Thyroid gland (tissue), 4 donors: ENCODE measurements around the gene COL5A2.

Source experiments
- CTCF ChIP-seq, 6 experiments: fragments of 200-600 bp in 3 of 6; fragments of 450-650 bp in 3 of 6; sonication (generic) in 3 of 6; IDR thresholded peaks; one replicate each; pipeline ENCODE4 v1.5.1; 2016 to 2019; ENCODE audit warnings: antibody characterized with exemption in 6 of 6, mild to moderate bottlenecking in 2 of 6, inconsistent platforms in 1 of 6, moderate library complexity in 1 of 6
- POLR2A ChIP-seq, 2 donors: fragments of 450-650 bp; IDR thresholded peaks; one replicate each; pipeline ENCODE4 v1.6.1; 2017; ENCODE audit warnings: antibody characterized with exemption in 2 of 2, mild to moderate bottlenecking in 2 of 2, moderate library complexity in 1 of 2

- TF ChIP-seq POLR2A (IDR thresholded peaks at IDR 0.05) = no peak
- TF ChIP-seq CTCF (IDR thresholded peaks at IDR 0.05) = no peak
These were observed 88.3 kb downstream of the COL5A2 start for GRCh38 chr2:189091253-189091652.
